HG03469 (cell line): ENCODE data around the gene SDC4.

Experiments
- ATAC-seq: cut with Tn5 transposase; IDR thresholded peaks from one replicate; pipeline ENCODE4 v1.9.1; 2021; ENCODE audit warnings: mild to moderate bottlenecking, moderate library complexity, moderate number of reproducible peaks; ENCODE audit not compliant: unreplicated experiment

SDC4 gene

GRCh38 chr20:45344168-45344860, 3.9 kb downstream of the SDC4 start:
- no peak for ATAC-seq

- no peak for ATAC-seq
Measured at GRCh38 chr20:45343532-45344167, 4.6 kb downstream of the SDC4 start.

- no peak for ATAC-seq
Measured at GRCh38 chr20:45342855-45343531, 5.2 kb downstream of the SDC4 start.

GRCh38 chr20:45341939-45342854, 6.0 kb downstream of the SDC4 start:
- ATAC-seq, result no peak

- ATAC-seq, result no peak
Measured at GRCh38 chr20:45341579-45341938, 6.7 kb downstream of the SDC4 start.

- no peak for ATAC-seq
Measured at GRCh38 chr20:45340951-45341350, 7.3 kb downstream of the SDC4 start.

- no peak for ATAC-seq
Measured at GRCh38 chr20:45340236-45340847, 7.9 kb downstream of the SDC4 start.

GRCh38 chr20:45339799-45340198, 8.4 kb downstream of the SDC4 start:
- ATAC-seq, result no peak

- no peak for ATAC-seq
Measured at GRCh38 chr20:45339084-45339483, 9.1 kb downstream of the SDC4 start.

- ATAC-seq, result no peak
Measured at GRCh38 chr20:45338121-45339030, 9.8 kb downstream of the SDC4 start.

GRCh38 chr20:45337367-45338120, 10.7 kb downstream of the SDC4 start:
- no peak for ATAC-seq

GRCh38 chr20:45336530-45337366, 11.5 kb downstream of the SDC4 start:
- no peak for ATAC-seq

GRCh38 chr20:45330476-45330875, 17.7 kb downstream of the SDC4 start:
- ATAC-seq, result no peak

- ATAC-seq, result no peak
Measured at GRCh38 chr20:45329497-45330319, 18.5 kb downstream of the SDC4 start.

- no peak for ATAC-seq
Measured at GRCh38 chr20:45328451-45328850, 19.8 kb downstream of the SDC4 start.

- ATAC-seq, result no peak
Measured at GRCh38 chr20:45325371-45325770, 22.9 kb downstream of the SDC4 start.

- ATAC-seq, result no peak
Measured at GRCh38 chr20:45323731-45324130, 24.5 kb downstream of the SDC4 start.
